GM21447 (cell line): ENCODE results near the gene RSL1D1.
"Not testable (repeated sequence)": the region's sequence is repeated elsewhere in the genome, so short reads cannot be mapped to it uniquely, and the experiment has no call there.

Source experiments
- ATAC-seq: cut with Tn5 transposase; IDR thresholded peaks from one replicate; pipeline ENCODE4 v1.9.1; 2021; ENCODE audit not compliant: unreplicated experiment

The RSL1D1 gene

DNA sequence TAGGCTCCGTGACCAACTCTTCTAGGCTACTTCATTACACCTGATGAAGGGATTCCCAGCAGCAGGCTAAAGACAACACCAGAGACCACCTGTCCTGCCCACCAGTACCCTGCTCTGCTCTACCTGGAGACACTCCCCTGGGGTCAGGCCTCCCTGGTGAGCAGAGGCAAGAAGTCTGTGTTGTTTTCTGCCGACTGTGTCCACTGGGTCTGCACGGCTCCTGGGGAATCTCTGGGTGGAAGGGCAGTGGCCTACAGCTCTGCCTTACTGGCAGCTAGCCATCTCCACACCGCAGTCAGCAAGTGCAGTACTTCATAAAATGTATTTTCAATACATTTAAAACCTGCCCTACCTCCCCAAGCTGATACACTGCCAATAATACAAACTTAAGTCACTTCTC, 6.8 kb downstream of the RSL1D1 start:
- no peak for ATAC-seq

DNA sequence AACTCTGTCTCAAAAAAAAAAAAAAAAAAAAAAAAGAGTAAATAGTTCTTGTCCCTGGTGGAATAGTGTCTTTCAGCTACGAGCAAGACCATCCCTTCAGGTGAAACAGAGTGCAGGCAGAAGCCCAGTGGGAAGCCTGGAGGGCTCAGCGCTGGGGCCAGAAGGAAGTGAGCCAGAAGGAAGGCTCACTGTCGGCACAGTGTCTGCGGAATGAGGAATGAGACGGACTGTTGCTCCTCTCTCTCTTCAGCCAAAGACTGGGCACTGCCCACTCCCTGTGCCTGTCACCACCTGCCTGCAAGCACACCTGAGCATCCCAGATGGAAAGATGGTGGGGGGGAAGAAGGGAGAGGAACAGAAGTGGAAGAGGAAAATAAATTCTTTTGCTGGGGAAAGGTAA, 7.5 kb downstream of the RSL1D1 start:
- ATAC-seq = no peak

DNA sequence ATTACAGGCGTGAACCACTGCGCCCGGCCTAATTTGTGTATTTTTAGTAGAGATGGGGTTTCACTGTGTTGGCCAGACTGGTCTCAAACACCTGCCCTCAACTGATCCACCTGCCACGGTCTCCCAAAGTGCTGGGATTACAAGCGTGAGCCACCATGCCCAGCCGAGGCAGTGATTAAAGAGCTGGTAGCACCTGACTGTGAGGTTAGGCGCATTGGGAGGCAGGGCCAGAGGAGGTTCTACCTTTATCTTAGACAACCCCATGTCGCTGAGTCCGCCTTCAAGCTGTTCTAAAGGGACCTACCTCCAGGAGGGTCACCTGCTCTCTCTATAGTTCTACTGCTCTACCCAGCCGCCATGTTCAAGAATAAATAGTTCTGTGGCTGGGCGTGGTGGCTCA, 8.1 kb downstream of the RSL1D1 start:
- no peak for ATAC-seq

DNA sequence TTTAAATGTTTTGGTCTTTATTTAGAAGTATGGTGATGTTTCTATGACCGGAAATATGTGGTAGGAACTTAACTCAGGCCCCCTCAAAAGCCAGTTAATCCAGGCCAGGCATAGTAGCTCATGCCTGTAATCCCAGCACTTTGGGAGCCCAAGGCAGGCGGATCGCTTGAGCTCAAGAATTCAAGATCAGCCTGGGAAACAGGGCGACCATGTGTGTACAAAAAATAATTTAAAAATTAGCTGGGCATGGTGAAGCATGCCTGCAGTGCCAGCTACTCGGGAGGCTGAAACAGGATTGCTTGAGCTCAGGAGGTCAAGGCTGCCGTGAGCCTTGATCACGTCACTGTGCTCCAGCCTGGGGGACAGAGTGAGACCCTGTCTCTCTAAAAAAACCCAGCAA, 10.3 kb downstream of the RSL1D1 start:
- no peak for ATAC-seq

DNA sequence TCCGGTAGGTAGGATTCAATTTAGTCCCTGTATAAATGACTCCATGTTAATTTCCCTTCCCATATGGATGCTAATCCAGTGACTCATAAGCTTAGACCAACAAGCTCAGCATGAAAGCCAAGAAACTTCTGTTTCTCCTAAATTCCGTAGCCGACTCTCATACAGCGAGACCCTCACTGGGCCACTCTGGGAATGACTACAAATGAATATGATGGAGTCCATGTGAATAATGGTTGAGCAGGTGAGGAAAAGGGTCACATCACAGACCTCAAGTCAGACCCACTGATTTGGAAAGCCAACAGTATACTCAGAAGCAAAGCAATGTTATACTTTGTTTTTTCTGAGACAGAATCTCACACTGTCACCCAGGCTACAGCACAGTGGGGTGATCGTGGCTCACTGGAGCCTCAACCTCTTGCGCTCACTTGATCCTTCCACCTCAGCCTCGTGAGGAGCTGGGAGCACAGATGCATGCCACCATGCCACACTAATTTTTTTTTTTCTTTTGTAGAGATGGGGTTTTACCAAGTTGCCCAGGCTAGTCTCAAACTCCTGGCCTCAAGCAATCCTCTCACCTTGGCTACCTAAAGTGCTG, 14.6 kb downstream of the RSL1D1 start:
- ATAC-seq = no peak

DNA sequence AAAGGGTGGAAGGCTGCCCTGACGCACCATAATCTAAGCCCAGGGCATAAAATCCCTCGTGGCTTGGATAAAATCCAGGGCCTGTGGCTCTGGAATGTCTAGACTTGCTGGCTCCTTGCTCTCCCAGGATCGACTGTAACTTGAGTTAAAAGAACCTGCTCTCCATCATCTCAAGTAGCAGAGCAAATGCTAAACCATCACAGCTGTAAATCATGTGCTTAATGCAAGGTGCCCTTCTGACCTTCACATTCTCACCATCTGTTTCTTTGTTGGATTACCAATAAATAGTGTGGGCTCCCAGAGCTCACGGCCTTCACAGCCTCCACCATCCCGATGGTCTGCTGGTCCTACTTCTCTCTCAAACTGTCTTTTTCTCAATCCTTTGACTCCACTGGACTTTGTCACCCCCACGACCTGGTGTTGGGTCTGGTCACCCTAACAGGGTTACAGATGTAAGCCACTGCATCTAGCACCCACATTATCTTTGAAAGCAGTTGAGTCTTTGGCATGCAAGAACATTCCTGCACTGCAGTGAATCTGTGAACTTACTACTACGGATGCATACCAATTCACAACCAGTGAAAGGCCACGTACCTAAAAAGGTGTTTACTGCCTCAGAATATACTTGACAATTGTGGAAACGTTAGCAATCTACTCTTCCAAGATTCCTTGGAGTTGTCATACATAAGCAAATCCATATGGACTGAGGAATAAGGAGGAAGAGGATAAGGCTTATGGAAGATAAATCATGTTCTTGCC, 15.3 kb downstream of the RSL1D1 start:
- no peak for ATAC-seq

DNA sequence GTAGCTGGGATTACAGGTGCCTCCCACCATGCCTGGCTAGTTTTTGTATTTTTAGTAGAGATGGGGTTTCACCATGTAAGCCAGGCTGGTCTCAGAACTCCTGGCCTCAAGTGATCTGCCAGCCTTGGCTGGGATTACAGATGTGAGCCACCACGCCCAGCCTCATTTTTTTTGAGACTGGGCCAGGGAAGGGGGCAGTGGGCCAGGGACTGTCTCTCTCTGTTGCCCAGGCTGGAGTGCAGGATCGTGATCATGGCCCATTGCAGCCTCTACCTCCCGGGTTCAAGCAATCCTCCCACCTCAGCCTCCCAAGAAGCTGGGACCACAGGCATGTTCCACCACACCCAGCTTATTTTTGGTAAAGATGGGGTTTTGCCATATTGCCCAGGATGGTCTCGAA, 16.0 kb downstream of the RSL1D1 start:
- ATAC-seq = no peak

DNA sequence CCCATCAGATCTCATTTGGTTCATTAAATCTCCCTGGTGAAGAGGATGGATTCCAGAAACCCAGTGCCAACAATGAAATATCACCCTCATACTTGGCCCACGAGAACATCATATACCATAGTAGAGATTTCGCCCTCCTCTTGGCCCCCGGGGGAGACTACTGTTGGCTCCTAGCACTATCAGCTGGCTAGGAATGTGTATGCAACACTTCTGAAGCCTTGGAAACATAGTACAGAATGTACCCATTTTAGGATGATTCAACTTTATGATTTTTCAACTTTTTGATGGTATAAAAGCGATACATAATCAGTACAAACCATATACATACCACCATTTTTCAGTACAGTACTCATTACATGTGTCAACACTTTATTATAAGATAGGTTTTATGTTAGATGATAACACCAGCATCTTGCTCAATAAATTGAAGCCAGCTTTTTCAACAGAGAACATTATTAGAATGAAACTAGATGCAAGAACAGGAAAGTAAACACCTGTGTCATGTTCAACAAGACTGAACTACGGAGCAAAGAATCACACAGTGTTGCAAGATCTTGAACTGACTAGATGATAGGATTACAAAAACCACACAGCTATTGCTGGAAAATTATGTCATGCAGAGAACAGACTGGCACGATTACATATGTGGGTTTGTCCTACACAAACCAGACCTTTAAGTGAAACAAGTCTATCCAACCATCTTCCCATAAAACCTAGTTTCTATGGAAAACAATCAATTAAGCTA, 17.2 kb downstream of the RSL1D1 start:
- no peak for ATAC-seq

DNA sequence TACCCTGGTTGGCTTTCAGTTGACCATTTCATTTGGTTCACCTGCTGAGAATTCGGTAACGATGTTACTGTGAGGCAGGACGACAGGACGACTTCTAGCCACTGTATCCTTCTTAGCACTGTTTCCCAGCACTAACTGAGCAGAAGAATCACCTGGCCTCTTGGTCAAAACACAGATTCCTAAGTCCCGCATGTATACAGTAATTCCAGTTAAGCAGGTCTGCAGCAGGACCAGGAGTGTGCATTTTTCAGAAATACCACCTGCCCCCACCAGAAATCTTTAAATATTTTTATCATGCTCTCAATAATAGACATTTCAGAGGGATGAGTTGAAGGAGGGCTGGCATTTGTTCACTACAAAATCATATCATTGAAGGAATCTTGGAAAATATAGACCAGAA, 22.6 kb downstream of the RSL1D1 start:
- no peak for ATAC-seq

DNA sequence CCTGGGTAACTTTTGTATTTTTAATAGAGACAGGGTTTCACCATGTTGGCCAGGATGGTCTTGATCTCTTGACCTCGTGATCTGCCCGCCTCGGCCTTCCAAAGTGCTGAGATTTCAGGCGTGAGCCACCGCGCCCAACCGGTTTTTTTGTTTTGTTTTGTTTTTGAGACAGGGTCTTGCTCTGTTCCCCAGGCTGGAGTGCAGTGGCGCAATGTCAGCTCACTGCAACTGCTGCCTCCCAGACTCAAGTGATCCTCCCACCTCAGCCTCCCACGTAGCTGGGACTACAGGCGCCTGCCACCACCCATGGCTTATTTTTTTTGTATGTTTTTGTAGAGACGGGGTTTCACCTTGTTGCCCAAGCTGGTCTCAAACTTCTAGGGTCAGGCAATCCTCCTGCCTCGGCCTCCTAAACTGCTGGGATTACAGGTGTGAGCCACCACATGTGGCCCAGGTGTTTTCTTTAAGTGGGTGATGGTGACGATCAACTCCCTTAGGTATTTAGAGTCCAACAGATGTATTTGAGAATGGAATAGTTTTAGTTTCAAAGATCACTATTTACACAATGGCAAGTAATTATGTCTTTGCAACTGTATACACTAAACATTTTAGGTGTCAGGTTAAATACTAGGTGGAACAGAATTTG, 25.7 kb downstream of the RSL1D1 start:
- ATAC-seq = not testable (repeated sequence)

DNA sequence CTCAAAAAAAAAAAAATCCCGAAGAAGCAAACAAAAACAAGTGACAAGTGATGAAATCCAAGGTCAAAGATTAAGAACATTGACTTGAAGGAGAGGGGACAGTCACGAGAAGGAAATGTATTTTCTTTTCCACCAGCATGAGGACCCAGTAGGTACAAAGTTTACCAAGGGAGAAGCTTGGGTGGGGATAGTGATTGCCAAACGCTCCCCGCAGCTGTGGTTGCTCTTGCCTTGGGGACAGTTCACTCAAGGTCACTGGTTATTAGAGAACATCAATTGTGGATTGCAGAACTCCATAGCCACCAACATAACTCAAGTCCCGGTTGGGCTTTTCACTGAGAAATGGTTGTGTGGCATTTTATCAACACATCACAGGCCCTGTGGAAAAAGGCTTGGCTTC, 27.0 kb downstream of the RSL1D1 start:
- ATAC-seq = no peak

DNA sequence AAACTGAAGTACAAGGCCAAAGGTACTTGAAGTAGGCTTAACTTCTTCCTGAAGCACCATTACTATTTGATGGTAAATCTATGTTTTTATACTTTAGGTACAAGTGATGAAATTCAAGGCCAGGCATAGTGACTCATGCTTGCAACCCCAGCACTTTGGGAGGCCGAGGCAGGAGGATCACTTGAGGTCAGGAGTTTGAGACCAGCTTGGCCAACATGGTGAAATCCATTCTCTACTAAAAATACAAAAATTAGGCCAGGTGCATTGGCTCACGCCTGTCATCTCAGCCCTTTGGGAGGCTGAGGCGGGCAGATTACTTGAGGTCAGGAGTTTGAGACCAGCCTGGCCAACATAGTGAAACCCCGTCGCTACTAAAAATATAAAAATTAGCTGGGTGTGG, 27.7 kb downstream of the RSL1D1 start:
- not testable (repeated sequence) for ATAC-seq

DNA sequence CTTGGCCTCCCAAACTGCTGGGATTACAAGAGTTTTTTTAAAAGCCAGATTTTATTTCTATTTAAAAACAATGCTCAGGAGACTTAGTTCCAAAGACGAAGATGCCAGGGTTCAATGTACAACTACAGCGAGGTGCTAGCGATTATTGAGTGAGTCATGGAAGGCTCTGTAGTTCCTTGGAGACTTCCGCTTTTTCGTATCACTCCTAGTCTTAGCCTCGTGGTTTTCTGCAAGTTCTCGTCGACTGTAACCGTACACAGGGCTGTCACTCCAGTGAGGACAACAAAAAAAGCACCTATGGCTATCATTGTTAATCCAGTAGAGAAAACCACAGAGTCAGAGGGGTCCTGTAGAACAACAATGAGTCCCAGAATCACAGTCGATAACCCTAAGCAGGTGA, 31.5 kb downstream of the RSL1D1 start:
- no peak for ATAC-seq

DNA sequence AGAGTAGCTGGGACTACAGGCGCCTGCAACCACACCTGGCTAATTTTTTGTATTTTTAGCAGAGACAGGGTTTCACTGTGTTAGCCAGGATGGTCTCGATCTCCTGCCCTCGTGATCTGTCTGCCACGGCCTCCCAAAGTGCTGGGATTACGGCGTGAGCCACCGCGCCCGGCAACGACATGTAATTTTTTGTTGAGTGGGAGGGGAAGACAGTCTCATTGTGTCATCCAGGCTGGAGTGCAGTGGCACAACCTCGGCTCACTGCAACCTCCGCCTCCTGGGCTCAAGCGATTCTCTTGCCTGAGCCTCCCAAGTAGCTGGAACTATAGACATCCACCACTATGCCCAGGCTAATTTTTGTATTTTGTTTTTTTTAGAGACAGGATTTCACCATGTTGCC, 32.4 kb downstream of the RSL1D1 start:
- not testable (repeated sequence) for ATAC-seq

DNA sequence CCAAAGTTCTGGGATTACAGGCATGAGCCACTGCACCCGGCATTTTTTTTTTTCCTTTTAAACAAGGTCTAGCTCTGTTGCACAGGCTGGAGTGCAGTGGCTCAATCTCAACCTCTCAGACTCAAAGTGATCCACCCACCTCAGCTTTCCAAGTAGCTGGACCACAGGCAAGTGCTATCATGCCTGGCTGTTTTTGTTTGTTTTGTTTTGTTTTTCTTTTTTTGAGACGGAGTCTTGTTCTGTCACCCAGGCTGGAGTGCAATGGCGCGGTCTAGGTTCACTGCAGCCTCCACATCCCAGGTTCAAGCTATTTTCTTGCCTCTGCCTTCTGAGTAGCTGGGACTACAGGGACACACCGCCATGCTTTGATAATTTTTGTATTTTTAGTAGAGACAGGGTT, 35.2 kb downstream of the RSL1D1 start:
- ATAC-seq = no peak

DNA sequence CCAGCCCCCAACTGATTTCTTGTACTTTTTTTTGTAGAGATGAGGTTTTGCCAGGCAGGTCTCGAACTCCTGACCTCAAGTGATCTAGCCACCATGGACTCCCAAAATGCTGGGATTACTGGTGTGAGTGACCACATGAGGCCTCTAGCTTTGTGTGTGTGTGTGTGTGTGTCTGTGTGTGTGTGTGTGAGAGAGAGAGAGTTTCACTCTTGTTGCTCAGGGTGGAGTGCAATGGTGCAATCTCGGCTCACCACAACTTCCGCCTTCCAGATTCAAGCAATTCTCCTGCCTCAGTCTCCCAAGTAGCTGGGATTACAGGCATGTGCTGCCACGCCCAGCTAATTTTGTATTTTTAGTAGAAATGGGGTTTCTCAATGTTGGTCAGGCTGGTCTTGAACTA, 36.5 kb downstream of the RSL1D1 start:
- not testable (repeated sequence) for ATAC-seq

DNA sequence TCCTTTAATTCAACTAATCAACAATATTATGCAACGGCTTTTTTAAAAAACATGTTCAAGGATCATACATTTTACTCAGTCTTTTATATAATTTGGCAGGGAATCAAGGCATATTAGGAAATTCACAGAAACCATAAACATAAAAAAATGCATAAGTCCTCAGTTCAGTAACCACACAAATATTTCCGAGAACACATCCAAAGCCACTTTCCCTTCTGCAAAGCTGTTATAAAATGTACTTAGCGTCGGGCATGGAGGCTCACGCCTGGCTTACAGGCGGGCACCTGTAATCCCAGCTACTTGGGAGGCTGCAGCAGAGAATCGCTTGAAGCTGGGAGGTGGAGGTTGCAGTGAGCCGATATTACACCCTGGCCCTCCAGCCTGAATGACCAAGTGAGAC, 44.6 kb downstream of the RSL1D1 start:
- no peak for ATAC-seq

DNA sequence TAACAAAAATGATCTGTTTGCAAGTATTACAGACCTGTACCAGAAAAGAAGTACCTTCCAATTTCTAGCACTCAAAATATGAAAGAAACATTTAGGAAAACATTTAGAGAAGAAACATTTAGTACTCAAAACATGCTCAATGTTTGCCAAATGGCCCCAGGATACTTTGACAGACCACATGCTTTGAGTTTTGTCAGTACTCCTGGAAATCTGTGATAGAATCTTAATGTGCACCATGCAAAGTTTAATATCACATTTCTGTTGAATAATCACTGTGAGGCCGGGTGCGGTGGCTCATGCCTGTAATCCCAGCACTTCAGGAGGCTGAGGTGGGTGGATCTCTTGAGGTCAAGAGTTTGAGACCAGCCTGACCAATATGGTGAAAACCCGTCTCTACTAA, 45.8 kb downstream of the RSL1D1 start:
- ATAC-seq = no peak

DNA sequence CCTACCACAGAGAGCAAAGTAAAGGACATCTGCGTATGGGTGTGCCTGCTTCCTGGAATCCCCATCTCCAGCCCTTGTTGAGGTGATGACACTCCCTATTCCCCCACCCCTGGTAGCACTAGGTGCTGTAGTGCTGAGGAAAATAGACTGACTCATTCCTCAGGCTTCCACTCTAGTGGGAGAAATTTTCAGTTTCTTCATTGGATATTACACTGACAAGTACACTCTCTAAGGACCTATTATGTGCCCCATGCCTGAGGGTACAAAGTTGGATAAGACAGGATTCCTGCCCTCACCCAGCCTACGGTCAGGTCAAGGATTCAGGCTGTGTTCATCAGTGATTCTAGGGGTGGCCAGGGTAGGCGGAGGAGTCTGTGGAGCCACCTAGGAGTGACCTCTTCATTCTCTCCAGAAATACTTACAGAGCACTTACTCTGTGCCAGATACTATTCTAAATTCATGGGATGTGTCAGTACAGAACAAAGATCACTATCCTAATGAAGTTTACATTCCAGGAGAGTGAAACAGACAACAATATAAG, 49.8 kb downstream of the RSL1D1 start:
- ATAC-seq = no peak

DNA sequence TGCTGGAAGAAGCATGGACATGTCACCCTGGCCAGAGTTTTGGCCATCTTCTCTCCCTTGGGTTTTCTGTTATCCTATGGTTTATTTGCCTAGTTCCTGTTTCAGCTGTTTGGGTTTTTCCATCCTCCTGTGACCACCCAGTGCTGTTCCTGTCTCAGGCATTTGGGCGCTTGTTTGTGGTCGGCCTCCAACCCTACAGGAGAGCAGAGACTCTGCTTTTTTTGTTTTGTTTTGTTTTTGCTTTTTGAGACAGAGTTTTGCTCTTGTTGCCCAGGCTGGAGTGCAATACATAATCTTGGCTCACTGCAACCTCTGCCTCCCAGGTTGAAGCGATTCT, 51.0 kb downstream of the RSL1D1 start:
- ATAC-seq = no peak

DNA sequence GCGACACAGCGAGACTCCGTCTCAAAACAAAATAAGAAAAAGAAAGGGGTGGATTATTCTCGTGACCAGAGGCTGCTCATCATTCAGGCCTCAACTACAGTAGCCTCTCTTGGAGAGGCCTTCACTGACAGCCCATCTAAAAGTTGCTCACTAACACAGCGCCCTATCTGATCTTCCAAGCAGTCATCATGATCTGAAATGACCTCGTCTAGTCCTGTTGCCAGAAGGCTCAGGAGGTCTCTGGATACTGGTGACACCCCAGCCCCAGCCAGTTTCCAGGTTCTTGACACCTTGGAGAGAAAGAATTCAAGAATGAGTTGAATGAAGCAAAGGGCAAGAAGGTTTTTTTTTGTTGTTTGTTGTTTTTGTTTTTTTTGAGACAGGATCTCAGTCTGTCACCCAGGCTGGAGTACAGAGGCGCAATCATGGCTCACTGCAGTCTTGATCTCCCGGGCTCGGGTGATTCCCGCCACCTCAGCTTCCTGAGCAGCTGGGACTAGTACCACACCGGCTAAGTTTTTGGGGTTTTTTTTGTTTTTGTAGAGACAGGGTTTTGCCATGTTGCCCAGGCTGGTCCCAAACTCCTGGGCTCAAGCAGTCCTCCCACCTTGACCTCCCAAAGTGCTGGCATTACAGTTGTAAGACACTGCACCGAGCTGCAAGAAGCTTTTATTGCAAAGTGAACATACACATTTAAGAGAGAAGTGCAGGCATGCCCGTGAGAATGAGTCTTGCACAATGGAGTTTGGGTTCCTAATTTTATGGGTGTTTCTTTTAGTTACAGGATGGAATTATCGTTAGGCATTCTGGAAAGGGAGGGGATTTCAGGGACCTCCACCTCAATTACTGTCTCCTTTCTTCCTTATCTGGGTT, 51.6 kb downstream of the RSL1D1 start:
- ATAC-seq = no peak
